GM19395 (cell line): ENCODE results near the gene COBL.
"Not testable (repeated sequence)": the region's sequence is repeated elsewhere in the genome, so short reads cannot be mapped to it uniquely, and the experiment has no call there.

Experiments
- ATAC-seq: cut with Tn5 transposase; IDR thresholded peaks from one replicate; pipeline ENCODE4 v1.9.1; 2021; ENCODE audit warnings: mild to moderate bottlenecking, moderate library complexity; ENCODE audit not compliant: unreplicated experiment

Gene COBL

DNA sequence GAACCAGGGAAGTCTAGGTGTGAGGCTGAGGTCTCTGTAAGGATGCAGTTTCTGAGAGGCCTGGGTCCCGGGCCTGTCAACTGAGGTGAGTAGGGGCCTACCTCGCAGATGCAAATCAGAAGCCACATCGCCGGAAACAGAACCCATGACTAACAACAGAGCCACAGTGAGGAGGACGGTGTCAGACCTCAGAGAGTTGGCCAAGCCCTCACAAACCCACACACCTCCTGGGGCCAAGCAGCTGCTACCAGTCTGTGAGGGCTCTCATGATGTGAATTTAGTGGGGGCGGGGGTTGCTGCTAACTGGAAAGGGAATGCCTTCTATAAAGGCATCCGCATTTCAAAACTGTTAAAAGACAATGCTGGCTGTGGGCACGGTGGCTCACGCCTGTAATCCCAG is 103.0 kb downstream of the COBL start:
- no peak for ATAC-seq

DNA sequence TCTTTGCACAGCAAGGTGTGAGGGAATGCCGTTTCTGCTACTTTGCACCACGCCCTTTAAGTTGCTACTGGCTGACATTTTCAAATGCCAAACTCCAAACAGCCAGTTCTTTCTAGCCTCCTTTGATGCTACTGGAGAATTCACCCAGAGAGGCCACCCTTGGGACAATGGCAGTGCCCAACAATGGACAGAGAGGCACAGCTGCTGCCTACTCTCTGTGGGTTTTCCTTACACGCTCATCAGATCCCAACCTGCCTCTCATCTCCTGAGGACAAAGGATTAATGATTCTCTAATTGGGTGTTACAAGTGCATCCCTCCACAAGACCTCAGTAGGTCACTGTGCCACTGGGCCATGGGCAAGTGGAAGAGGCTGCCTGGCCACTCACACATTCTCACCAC is 105.8 kb downstream of the COBL start:
- ATAC-seq, result no peak

DNA sequence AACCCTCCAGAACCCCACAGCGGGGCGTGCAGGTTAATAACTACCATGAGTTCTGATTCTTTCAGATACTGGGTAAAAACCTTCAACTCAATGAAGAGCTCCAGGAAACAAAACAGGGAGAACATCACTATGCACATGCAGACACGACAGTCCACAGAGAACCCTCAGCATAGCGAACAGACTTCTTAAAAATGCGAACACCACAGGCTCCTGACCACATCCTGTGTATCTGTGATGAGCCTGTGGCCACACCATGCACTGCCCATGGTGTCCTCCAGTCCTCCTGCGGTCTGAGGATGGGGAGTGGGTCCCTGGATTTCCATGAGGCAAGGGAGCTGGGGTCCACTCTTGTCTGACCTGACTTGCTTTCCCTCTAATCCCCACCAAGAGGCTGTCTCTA is 107.2 kb downstream of the COBL start:
- no peak for ATAC-seq

DNA sequence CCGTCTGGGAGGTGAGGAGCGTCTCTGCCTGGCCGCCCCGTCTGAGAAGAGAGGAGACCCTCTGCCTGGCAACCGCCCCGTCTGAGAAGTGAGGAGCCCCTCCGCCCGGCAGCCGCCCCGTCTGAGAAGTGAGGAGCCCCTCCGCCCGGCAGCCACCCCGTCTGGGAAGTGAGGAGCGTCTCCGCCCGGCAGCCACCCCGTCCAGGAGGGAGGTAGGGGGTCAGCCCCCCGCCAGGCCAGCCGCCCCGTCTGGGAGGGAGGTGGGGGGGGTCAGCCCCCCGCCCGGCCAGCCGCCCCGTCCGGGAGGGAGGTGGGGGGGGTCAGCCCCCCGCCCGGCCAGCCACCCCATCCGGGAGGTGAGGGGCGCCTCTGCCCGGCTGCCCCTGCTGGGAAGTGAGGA is 108.5 kb downstream of the COBL start:
- not testable (repeated sequence) for ATAC-seq

DNA sequence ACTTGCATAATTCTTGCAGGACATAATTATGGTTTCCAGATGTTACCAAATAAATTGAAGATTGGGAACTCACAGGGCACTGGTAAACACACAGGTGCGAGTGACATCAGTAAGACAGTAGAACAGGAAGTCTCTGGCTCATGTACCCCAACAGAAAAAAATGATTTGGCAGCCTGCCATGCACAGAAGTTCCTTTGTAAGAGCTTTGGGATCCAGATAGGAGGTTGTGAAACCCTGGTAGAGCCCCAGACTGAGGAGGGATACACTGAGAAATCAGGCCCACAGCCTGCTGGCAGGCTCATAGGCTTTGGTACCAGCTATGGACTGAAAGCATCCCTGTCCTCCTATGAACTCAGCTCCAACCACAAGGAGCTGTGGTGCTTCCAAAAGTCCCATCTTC is 118.0 kb downstream of the COBL start:
- ATAC-seq, result no peak

DNA sequence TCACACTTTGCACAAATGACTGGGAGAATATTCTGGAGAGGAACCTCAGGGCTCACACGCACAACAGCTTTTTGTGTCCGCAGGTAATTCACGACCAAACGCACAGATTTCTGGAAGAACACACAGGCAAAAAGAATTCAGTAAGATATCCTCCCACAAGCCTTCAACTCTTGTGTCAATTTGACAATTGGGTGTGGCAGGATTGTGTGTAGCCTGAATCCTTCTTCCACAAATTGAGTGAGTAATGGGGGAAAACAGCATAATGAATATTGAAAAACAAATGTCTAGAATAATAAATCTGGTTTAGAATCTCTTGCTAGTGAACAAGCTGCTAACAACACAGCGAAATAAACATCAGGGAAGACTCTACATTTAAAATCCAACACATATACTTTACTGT is 125.6 kb downstream of the COBL start:
- ATAC-seq, result no peak

DNA sequence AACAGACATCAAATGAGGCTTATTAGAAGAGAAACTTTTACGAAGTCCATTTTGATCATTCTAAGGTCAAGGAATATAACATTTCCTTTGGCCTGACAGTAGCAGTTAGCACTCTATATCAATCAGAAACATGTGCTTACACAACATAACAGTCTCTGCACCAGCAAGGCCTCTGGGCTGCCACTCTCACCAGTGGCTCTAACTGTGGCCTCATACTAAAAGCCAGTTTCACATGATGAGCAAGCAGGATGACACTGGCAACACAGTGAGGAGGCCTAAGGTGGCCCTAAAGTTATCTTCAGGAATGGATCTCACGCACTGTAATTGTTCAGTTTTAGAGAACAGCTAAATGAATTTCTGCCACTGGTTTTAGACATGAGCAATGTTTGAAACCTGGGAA is 126.8 kb downstream of the COBL start:
- ATAC-seq, result no peak

DNA sequence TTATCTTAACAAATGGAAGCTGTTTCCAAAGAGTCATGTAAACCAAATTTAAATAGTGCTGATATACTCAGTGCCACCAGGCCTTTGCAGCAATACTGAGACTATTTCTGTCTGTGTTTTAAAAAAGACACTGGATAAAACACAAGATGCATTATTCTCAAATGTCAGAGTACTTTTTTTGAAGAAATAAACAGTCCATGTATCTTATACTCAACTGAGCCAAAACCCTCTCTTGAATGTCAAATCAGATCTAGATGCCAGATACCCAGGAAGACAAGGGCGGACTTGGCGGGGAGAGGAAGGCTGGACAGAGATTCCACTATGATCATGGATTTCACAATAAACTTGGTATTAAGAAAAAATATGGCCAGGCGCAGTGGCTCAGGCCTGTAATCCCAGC is 127.6 kb downstream of the COBL start:
- no peak for ATAC-seq

DNA sequence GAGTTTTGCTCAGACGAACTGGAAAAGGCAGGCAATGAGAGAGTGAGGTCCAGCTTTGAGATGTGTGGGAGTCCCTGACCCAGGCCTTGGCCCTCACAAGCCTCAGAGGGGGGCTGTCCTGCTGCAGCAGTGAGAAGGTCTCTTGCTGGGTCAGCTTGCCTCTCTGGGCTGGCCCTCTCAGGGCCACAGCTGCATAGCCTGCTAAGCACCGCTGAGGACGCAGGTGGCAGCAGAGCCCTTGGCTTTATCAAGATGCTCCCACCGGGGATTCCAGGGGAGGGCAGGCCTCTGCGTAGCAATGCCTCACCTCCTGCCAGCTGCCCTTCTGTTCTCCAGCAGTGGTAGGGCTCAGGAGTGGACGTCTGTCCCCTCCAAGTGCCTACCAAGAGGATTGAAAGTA is 128.7 kb downstream of the COBL start:
- ATAC-seq, result no peak

DNA sequence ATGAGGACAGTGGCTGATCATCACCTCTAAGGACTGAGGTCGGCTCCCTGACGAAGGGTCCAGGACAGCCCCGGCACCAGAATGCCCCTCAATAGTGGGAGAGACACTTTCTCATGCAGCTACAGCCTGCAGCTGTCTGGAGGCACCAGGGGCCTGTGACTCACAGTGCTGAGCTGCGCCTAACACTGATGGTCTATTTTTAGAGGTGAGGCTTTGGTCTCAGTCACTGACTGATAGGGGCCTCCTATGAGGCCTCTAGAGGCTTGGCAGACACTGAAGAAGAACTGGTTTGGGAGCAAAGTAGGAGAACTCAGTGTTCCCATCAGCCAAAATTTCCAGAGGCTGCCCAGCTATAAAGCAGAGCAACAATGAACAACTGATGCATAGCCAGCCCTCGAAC is 130.1 kb downstream of the COBL start:
- no peak for ATAC-seq

DNA sequence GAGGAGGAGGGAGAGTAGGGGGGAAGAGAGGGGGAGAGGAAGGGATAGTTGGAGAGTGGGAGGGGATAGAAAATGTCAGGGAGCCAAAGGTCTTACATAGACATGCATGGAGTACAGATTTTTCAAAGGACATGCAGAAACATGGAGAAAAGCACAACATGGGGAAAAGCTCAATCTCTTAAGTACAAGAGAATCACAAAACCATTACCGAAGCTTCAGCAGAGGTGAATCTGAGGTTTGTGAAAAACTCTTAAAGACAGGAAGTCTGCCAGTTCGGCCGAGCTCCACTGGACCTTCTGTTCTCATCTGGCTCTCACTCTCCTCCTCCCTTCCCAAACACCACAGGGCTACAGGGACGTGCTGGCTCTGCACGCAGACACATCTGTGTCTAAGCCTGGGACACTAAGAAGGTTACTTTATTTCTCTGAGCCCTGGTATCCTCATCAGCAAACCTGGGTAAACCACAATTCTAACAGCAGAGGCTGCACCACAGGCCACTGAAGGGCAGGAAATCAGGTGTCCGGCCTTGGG is 133.9 kb downstream of the COBL start:
- no peak for ATAC-seq

DNA sequence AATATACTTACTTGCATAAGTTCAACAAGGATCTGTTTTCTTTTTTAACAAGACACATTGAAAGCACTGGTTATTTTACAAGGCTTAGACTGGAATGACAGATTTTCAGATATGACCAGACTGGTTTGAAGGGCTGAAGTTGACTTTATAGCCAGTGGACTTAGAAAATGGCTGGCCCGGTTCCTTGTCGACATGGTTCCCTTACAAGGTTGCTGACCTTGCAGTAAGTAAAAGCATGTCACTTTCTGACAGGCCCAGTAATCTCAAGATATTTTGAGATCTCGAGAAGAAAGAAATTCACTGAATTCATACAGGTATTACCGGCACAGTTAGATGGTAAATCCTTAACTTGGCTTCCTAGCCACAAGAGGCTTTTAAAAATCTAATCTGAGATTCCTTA is 136.5 kb downstream of the COBL start:
- no peak for ATAC-seq

DNA sequence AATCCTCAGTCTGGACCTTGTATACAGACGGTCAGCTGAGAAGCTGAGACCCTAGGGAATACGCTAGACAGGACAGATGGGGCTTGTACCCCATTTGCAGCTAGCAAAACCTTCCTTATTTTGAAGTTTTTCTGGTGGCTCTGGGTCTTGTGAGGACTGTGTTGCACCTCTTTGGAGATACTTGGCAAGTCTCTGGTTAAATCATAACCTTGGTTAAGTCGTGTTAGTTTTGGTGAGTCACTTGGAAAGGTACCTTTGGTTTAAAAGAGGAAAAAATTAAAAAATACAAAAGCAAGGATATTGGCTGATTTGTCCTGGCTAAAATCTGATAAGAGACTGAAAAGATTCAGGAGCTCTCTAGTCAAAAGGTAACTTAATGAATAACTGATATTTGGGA is 140.6 kb downstream of the COBL start:
- no peak for ATAC-seq

DNA sequence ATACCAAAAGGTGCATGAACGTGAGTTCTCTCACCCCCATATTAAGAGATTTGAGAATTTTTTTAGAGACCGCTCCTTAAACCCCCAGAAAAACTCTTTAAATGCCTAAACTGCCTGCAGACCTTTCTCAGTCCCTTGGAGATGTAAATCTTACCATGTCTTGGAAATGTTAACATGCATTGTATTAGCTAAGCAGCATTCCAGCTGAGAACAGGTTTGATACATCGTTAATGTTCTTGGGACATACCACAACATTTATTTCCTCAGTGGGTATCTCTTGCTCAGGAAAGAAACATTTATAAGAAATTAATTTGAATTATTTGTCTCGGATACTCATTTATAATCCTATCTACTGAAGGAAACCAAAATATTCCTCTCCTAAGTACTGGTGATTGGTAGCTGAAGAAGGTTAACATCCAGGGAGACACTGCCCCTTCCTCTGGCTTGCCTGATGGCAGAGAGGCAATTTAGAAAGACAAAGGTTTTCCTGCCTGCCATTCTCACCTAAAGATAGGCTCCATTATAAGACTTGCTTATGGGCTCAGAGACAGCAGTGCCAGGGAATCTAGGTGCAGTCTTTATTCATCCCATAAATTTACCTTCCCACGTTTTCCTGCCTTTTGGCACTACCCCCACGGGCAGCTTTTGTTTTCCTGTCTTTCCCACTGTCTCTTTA is 141.2 kb downstream of the COBL start:
- ATAC-seq, result no peak

DNA sequence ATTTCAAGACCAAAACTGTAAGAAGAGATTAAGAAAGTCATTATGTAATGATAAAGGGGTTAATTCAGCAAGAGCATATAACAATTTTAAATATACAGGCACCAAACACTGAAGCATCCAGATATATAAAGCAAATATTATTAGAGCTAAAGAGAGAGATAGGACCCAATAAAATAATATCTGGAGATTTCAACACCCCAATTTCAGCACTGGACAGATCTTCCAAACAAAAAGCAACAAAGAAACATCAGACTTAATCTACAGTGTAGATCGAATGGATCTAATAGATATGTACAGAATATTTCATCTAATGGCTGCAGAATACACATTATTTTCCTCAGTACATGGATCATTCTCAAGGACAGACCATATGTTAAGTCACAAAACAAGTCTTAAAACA is 151.3 kb downstream of the COBL start:
- no peak for ATAC-seq

DNA sequence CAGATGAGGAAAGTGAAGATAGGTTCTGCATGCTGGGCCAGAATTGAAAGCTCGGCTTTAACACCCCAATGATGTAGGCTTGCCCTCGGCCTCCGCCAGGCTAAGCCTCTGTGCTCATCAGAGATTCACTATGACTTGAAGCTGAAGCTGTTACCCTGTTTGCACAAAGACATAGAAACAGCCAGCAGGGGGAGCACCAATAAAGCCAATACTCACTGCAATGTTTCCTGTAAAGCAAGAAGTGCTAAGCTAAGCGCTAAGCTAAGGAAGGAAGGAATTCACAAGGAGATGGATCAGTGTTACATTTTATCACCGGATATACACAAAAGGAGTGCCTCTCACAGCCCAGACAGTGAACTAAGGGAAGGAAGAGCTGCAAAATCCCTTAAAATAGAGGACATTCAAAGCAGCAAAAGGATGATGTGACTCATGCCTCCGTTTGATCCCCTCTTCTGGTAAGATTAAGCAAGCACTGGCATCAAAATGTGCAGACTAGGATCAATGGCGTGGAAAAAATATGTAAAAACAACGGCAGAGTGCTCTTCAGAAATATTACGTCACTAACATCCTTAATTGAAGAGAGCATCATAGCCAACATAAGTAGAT is 153.8 kb downstream of the COBL start:
- peak; percentile 89 for ATAC-seq

DNA sequence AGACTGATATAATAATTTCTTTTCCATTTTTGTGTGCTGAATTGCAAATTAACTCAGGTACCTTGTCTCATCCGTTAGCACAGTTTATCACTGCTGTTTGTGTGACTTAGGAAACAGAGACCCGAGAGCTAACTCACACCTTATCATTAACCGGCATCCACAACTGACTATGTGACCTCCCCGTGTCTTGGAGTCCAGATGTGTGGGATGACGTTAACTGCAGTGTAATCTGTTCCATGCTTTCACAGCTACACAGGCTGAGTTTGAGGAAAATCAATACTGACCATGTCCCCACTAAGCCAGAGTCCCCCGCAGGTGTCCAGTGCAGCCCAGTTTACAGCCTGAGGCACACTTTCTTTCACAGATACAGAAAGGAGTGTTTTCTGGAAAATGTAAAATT is 154.7 kb downstream of the COBL start:
- ATAC-seq, result no peak

DNA sequence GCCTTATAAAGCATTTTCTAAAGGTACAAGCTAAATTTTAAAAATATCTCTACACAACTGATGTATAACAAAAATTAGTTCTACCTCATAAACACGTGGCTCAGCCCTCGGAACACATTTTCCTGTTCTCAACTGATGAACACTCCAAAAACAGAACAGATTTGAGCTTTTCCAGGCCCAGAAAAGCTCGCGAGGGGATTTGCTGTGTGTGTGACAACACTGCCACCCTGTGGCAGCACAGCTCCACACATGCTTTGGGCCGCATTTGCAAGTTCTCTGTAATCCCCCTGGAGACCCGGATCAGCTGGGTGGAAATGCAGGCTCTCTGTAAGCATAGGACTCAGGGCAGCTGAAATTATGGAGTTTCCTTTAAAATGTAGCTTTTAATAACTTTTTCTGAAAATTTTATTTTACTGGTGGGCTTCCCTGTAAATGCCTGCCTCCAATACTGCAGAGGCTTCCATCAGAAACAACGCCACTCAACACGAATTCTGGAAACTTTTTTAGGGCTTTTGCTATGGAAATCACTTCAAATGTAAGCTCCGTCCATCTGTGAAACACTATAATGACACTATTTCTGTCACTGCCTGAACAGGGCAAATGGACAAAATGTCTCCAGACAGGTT is 155.5 kb downstream of the COBL start:
- peak; percentile 62 for ATAC-seq

DNA sequence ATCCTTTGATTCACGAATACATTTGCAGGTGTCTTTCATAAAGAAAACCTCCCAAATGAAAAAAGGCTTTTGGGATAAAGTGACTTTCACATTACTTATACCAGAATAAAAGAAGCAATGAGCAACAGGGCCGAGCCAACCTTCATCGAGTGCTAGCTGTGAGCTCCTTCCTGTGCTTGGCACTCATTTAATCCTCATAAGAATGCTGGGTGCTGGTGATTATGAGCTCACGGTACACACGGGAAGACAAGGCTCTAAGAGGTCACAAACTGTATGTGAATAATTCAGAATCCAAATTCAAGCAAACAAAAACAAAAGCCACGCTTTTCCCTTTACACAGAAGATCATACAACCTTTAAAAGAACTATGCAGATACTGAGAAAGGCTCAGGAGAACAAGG is 156.2 kb downstream of the COBL start:
- no peak for ATAC-seq

DNA sequence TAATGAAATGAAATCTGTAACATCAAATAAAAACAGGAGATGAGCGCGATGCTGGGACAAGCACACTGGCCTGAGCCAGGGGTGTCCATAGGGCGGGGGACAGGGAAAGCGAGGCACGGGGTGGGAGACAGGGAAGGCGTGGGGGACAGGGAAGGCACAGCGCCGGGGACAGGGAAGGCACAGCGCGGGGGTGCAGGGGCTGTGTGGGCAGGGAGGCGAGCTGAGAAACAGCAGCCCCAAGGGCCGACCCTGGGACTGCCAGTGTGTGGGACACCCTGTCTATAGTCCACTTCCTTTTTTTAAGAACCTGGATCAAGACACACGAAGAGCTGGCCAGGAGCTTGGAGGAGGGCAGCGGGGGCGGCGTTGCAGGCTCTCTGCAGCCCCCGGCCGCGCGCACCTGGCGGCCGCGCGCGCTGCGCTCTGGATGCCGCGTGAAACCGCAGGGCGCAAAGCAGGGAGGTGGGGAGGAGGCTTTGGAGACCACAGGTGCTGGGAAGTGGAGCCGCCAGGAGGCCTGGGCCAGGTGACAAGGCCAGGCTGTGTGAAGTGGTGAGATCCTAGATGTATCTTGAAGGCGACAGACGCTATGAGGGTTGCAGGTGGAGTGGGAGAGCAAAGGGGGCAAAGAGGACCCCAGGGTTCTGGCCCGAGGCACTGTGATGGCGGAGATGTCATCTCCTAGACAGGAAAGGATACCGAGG is 157.7 kb downstream of the COBL start:
- ATAC-seq, result no peak

DNA sequence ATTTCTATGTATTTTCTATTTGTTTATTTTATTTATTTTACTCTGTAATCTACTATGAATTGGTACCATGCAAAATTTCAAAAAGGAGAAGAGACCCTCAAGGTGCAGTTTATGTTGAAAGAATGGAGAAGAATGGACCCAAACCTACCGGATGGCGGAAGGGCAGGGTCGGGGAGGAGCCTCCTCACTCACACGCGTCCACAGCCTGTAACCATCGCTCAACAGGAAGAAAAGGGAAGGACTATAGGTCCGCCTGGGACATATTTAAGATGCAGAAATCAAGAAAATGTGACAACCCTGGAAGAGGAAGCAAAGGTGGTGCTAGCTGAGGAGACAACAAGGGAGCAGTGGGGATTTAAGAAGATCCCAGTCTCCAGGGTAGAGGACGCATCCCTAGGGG is 158.4 kb downstream of the COBL start:
- no peak for ATAC-seq

DNA sequence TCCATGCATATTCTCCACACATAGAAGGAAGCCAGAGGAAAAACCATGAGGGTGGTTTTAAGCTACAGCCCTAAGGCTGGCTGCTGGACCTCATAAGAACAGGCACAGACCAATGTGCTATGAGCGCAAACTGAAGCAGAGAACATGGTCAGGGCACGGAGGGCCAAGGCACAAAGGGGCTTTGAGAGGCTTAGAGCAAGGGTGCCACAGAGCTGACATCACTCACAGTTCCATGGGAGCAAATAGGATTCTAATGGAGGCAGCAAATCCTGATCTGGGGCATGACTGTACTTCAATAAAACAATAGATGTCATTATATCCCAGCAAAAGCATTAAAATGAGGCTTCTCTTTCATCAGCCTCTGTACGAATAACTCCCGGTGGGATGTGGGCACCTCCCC is 162.4 kb downstream of the COBL start:
- ATAC-seq, result no peak
